IPS-18c (cell line): Measurements from ENCODE around the gene RAD51B.

Source experiments
- H3K4me3 ChIP-seq: 2 replicates; pipeline ENCODE4 v1.7.0; 2013; ENCODE audit warnings: low read depth, mild to moderate bottlenecking, low read length, moderate library complexity; ENCODE audit not compliant: insufficient read depth
- H3K9me3 ChIP-seq: one replicate; pipeline ENCODE4 v1.6.1; 2013; ENCODE audit warnings: mild to moderate bottlenecking, low read length, moderate library complexity; ENCODE audit not compliant: control insufficient read depth, insufficient read depth

RAD51B gene

DNA sequence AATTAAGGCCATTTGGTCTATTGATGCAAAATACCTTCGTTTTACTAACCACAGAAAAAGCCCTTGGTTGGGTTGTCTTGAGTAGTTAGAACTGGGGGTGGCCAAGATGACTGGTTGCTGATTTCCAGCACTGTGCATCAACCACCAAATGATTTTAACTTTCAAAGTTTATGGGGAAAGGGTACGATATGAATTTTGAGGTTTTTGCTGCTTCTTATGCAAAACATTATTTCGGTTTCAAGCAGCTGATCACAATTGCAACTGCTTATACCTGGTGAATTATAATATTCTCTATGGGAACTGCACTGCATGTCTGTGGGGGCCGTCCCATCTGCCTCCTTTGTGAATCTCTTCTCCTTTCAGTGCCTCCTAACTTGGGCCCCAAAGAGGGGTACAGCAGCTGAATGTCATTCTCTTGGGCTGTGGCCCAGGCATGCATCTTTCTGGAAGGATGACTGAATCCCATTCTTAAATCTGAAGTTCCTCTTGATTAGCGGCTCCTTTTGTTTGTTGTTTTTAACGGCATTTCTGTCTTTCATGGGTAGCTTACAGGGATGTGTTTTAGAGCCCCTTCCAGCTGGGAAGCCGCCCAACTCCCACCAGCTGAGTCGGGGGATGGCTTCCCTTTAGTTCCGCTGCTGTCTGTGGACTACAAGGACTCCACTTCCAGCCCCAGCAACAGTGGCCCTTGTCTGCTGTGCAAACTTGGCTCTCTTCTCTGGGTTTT, 493.5 kb downstream of the RAD51B start:
- H3K4me3 ChIP-seq: no peak overlapping the region
- no peaks in the 10 kb centered on the region for H3K9me3 ChIP-seq

DNA sequence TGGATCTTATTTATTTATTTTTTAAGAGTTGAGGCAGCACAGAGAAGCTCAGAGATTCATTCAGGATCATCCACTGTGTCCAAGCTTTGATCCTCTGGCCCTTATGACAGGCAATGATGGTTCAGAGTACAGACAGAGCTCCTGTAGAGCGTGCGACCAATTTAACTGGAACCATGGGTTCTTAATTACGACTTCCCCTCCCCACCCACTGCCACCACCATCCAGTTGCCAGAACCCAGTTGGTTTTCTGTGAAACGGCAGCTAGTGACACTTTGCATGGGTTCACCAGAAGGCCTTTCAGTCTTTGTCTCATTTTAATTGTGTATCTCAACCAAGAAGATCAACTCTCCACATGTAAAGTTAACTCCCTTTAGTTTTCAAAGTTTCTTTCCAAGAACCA, 495.1 kb downstream of the RAD51B start:
- H3K9me3 ChIP-seq: no peaks in the 10 kb centered on the region
- H3K4me3 ChIP-seq: no peak overlapping the region

DNA sequence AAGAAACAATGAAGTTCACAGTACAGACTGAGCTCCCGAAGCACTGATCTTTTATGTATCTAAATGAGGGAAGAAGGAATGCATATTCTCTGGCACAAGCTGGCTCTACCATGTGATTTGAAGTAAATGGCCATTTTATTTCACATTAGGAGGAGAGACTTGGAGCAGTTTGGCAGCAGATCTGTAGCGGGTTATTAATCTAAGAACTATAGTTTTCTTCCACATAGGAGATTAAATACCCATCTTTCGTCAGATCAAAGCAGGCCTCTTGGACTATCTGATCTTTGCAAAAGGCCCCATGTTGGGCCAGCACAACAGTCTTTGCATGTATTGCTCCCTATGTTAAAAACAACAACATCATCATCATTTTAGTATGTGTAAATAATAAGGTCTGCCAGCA, 495.5 kb downstream of the RAD51B start:
- Histone ChIP-seq H3K4me3 (no peak overlapping the region), H3K9me3 (no peaks in the 10 kb centered on the region)

DNA sequence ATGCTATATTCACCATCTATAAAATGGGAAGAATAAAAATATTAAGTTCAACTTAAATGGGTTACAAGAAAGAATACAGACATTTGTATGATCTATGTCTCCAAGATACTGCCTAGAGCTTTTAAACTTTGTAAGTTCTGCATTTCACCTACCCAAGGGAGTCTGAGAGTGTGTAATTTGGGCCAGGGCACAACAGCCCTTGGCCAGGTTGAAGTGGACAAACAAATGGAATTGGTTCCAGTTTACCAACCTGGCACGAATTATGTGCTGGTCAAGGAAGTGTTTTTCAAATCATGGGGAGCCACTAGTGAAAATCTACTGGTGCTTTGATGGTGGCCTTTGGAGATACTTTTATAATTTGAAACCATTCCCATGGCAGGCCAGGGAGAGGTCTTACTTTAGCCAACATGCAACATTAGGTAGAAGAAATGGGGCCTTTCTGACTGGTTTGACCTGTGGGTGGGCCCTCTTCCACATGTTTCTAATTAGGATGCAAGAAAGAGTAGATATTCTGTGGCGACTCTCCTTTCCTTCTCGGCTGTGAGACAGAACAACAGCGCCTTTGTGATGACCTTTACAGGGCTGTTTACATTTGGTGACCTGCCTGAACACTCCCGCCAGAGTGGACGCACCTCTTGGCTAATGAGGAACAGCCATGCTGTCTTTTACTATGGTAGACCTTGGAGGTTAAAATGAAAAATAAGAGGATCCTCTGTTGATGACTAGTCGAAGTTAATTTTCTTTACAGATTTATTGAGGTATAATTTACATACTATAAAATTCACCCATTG, 496.7 kb downstream of the RAD51B start:
- Histone ChIP-seq H3K9me3 (no peaks in the 10 kb centered on the region), H3K4me3 (no peak overlapping the region)

DNA sequence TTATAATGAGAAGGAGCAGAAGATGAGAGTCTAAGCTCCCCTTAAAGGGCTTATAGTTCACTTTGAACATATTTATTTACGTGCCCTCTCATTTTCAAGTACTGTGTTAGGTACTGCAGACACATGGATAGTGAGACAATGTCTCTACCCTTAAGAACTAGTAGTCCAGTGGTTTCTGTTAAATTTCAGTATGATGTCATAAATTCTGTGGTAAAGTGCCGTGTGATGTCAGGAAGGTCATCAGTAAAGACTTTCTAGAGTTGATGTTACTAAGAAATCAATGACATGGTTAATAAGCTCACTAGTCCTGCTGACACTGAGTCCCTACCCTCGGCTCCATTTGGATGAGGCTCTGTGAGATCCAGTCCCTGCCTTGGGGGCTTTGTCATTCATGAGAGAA, 497.7 kb downstream of the RAD51B start:
- no peak overlapping the region for H3K4me3 ChIP-seq
- no peaks in the 10 kb centered on the region for H3K9me3 ChIP-seq

DNA sequence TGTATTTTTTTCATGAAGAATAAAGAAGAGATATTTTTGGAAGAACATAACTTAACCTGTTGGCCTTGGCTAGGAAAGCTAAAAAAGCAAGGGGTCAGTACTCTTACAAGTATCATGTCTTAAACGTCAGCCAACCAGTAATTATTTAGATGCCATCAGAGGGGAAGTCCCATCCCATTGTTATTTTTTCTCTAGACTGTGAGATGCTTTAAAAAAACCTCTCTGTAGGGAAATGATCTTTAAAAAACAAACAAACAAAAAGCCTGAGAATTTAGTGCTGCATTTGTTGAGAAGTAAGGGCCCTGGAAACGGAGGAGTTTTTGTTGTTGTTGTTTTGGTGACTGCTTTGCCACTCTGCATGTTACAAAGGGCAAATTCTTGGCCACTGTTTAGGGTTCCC, 499.2 kb downstream of the RAD51B start:
- H3K4me3 ChIP-seq: no peak overlapping the region
- H3K9me3 ChIP-seq: no peaks in the 10 kb centered on the region

DNA sequence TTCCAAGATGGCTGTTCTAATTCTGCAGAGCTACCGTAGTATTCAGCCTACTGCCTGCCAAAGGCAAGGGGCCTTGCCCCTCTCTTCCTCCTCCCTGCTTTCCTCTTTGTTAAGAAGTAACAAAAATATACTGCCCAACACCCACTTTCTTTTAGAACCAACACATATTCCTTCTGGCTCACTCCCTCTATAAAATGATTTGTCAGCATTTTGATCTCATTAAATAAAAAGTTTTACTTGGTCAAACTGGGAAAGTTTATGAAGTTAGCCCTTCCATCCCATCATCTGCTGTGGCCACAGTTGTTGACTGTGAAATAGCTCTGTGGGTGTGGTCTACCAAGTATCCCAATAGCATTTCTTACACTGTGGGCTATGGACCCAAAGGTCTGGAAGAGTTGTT, 500.9 kb downstream of the RAD51B start:
- Histone ChIP-seq H3K9me3 (no peaks in the 10 kb centered on the region), H3K4me3 (no peak overlapping the region)

DNA sequence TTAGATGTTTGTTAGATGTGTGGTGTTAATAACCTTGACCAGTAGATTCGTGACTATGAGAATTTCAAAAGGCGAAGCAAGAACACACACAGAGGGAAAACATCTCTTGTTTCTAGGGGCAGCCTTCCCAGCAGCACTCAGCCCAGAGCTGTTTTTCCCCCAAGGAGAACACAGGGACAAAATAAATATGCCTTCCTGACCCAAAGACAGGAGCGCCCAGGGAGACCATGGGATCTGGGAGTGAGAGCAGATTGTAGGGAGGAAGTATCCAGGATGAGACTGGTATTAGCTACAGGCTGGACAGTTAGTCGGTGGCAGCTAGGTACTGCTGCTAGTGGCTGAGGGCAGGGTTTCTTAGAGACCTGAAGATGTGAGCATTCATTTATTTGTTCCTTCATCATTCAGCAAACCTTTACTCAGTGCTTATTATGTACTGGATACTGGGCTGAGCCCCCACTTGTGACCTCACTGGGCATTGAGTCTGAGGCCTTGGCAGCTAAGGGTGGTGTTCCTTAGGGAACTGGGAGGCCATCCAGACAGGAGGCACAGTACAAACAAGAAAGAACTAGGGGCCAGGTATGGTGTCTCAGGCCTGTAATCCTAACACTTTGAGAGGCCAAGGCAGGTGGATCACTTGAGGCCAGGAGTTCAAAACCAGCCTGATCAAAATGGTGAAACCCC, 503.5 kb downstream of the RAD51B start:
- no peaks in the 10 kb centered on the region for H3K9me3 ChIP-seq

DNA sequence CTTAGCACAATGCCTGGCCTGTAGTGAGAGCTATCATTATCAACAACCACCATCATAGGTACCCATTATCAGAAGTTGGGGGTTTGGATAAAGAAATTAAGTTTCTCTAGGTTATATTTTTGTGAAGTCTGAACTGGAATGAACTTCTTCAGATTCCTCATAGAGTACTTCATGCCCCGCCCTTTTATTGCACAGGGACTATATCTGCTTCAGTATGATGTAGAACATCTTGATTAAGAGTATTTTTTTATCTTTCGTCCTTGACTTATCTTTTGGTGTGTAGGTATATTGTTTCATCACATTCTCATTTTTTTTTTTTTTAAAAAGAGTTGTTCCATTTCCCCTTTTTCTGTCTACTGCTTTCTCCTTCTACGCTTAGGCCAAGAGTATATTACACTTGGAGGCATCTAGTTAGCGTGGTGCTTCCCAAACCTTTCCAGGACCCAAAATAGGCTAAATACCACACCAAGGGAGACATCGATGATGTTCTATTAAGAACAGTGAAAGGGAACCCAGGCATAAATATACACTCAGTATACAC, 505.8 kb downstream of the RAD51B start:
- no peak overlapping the region for H3K4me3 ChIP-seq
- H3K9me3 ChIP-seq: no peaks in the 10 kb centered on the region

More for the DNA sequence above, 503.5 kb downstream of the RAD51B start:
- no peak overlapping the region for H3K4me3 ChIP-seq

DNA sequence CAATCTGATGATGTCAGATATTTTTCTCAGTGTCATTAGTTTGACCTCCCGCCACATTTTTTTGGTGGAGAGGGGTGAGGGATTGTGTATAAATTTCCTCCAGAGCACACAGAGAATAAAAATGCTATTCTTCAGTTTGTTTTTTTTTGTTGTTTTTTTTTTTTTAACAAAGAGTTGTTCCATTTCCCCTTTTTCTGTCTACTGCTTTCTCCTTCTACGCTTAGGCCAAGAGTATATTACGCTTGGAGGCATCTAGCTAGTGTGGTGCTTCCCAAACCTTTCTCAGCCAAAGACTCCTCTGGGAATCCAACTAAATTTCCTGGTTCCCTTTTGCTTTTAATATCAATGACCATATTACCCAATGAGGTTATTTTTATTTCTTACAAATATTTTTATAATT, 507.7 kb downstream of the RAD51B start:
- no peak overlapping the region for H3K4me3 ChIP-seq
- no peaks in the 10 kb centered on the region for H3K9me3 ChIP-seq

DNA sequence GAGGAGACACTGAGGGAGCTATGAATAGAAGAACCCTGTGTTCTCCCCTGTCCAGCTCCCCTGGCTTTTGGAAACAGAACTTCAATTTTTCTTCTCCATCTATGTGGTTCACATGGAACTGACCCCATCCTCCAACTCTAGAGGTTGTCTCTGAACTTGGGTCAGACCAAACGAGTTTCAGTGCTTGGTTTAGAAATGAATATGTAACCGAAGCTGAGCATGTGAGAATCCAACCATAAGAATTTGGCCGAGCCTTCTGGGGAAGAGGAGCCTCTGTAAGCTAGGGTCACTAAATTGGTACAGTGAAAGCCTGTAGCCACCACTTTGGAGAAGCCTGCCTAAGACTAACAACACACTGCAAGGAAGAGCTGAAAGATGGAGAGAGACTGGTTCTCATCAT, 508.9 kb downstream of the RAD51B start:
- Histone ChIP-seq H3K9me3 (no peaks in the 10 kb centered on the region), H3K4me3 (no peak overlapping the region)

DNA sequence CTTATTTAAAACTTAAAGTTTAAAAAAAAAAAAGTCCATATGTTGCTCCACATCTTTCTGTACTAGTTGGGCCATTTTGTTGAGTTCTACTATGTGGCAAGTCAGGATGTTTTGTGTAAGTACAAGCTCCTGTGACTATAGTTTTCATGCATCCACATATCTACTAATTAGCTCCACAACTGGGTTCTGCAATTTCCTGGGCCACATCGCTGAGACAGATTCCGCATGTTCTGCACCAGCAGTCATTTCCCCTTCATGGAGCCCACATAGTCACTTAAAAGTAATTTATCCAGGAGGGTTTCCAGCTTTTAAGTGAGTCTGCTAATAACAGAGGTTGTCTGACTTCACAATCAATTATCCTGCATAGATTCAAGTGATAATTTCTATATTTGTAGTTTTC, 511.8 kb downstream of the RAD51B start:
- no peak overlapping the region for H3K4me3 ChIP-seq
- no peaks in the 10 kb centered on the region for H3K9me3 ChIP-seq

DNA sequence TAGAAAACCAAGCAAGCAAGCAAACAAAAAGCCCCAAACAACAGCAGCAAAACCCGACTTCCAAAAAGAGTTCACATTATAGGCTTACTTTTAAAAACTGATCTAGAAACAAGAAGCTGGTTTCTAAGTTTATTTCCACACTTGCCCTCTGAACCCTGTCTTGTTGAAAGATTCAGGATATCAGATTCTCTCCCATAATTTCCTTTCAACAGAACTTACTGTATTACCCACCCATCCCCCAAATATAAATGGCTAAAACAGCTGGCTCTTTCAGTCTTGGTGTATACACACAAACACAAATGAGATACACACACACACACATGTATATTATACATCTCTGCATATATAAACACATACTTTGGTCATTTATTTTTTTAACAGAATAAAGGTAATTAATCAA, 512.4 kb downstream of the RAD51B start:
- Histone ChIP-seq H3K9me3 (no peaks in the 10 kb centered on the region), H3K4me3 (no peak overlapping the region)

DNA sequence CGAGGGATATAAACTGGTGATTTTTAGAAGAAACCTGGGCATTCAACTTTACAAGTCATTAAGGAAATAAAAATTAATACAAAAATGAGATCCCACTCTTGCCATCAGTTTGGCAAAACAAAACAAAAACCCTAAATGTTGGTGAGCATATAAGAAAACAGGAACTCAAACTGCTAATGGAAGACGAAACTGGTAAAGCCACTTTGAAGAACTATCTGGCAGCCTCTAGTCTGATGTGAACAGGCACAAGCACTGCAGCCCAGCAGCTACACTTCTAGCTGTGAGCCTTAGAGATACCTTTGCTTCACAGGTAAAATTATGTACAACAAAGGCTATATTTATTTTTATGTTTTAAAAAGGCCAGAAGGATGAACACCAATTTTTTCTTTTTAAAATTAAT, 513.7 kb downstream of the RAD51B start:
- H3K9me3 ChIP-seq: no peaks in the 10 kb centered on the region

DNA sequence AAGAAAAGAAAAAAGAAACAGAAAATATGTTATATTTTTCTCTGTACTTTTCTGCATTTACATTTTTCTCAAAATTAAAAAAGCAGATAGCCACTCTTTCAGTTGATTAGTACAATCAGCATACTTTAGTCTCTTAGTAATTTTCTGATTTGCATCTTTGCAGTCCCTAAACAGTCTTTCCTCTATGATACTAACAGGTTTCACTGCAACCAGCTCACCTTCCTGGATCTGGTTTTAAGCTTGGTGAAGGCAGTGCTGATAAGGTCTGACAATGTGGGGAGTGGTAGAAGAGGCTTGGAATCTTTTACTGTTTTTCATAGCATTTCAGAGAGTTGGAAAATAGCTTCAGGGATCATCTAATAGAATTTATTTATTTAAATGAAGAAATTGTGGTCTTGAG, 515.7 kb downstream of the RAD51B start:
- Histone ChIP-seq H3K4me3 (no peak overlapping the region), H3K9me3 (no peaks in the 10 kb centered on the region)

More for the DNA sequence above, 513.7 kb downstream of the RAD51B start:
- H3K4me3 ChIP-seq: no peak overlapping the region

DNA sequence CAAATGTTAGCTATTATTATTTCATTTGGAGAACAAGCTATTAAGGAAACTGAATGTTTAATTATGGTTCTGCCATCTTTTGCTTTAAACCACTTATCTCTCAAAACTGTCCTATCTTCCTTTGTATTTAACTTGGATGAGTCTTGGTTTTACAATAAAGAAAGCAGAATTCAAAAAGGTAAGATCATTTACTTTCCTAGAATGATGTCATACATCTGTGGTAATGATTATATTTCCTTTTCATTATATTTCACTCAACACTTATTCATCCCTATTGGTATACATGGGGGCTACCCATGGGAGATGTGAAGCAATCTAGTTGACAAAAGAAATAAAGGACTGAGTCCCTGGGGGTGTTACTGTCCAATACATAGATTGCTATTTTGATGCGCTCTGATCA, 516.6 kb downstream of the RAD51B start:
- Histone ChIP-seq H3K9me3 (no peaks in the 10 kb centered on the region), H3K4me3 (no peak overlapping the region)

DNA sequence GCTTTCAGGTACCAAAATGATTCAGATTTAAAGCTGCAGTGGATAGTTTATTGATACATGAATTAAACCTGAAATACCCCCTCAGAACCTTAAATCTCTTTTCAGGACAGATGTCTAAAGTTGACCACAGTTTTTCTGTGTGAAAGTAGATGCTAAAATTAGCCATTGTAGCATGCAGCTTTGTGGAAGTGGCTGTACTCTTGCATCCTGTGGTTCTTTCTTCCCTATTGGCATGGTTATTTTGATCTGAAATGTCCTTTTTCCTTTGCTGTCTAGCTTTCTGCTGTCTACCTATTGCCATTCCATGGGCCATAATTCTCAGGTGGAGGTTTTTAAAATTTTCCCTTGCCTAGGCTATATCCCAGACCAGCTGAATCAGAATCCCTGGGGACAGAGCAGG, 517.7 kb downstream of the RAD51B start:
- no peaks in the 10 kb centered on the region for H3K9me3 ChIP-seq
- H3K4me3 ChIP-seq: no peak overlapping the region

DNA sequence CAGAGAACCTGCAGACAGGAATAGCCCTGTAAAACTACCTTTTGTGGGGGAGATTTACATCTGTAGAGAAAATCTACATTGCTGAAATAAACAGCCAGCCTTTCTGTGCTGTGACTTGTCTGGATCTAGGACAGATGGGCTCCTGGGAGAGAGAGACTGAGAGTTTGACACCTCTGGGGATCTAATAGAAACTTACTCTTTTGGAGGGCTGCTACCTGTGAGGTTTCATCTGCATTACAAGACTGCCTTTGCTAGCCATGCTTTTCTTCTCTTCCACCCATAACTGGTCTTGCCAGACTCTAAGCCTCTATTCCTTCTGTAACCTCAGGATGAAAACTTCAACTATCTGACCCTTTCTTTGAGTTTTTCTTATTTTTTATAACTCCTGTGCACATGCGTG, 520.7 kb downstream of the RAD51B start:
- Histone ChIP-seq H3K9me3 (no peaks in the 10 kb centered on the region), H3K4me3 (no peak overlapping the region)
